ENCODE measurements around the gene RORC. TPM values are rescaled to one million over a fixed set of nuclear protein-coding genes. Genes with fewer than 3 reads are reported as not detected.

The RORC gene
- total and polyA plus RNA-seq, 5 donors from 2014 or later, result 6.2 to 16.7 (median 13.7) TPM

- no peak for DNase-seq
- peaks cover 92% of the 10 kb centered on the region for H3K4me1 ChIP-seq (ENCODE audit: control insufficient read depth, insufficient read depth, low read length, poor library complexity, severe bottlenecking)
- Mint-ChIP-seq H3K4me1 (peaks cover 17 to 87% (median 47%) of the 10 kb centered on the region in 4 donors), H3K27ac (peak overlapping the region in 2 of 3 donors; percentile 62 to 82), H3K27me3 (no peaks in the 10 kb centered on the region), H3K9me3 (no peaks in the 10 kb centered on the region), H3K36me3 (no peaks in the 10 kb centered on the region), H3K4me3 (peak overlapping the region; percentile 49 to 80 (median 68))
- no peak for ATAC-seq (ENCODE audit: low read depth in 2 of 2)
- H3K36me3 ChIP-seq (ENCODE audit: control insufficient read depth, insufficient read depth, low read length), result no peaks in the 10 kb centered on the region
- H3K4me3 ChIP-seq (ENCODE audit: low read depth, low read length), result peak overlapping the region; percentile 32
- H3K9me3 ChIP-seq (ENCODE audit: control insufficient read depth in 2 of 2, low read length in 2 of 2), result no peaks in the 10 kb centered on the region
- H3K27me3 ChIP-seq (ENCODE audit: control insufficient read depth, insufficient read depth, low read length), result no peaks in the 10 kb centered on the region
- peak overlapping the region; percentile 44 for H3K27ac ChIP-seq (ENCODE audit: insufficient read depth, low read length, poor library complexity, severe bottlenecking)
Observed at GRCh38 chr1:151832318-151832980, 847 bp upstream of the RORC start.

GRCh38 chr1:151831256-151831591 lies 378 bp downstream of the RORC start:
- peak overlapping the region; percentile 44 to 80 (median 76) for H3K4me3 Mint-ChIP-seq
- H3K27me3 Mint-ChIP-seq, result no peaks in the 10 kb centered on the region
- H3K27ac ChIP-seq (ENCODE audit: insufficient read depth, low read length, poor library complexity, severe bottlenecking), result peak overlapping the region; percentile 65
- H3K9me3 Mint-ChIP-seq, result no peaks in the 10 kb centered on the region
- H3K27ac Mint-ChIP-seq, result peak overlapping the region; percentile 76 to 94 (median 82)
- peaks cover 12 to 83% (median 41%) of the 10 kb centered on the region in 4 donors for H3K4me1 Mint-ChIP-seq
- peak overlapping the region; percentile 26 for H3K4me3 ChIP-seq (ENCODE audit: low read depth, low read length)
- peaks cover 88% of the 10 kb centered on the region for H3K4me1 ChIP-seq (ENCODE audit: control insufficient read depth, insufficient read depth, low read length, poor library complexity, severe bottlenecking)
- no peak for DNase-seq
- ATAC-seq (ENCODE audit: low read depth in 2 of 2), result no peak
- H3K27me3 ChIP-seq (ENCODE audit: control insufficient read depth, insufficient read depth, low read length), result no peaks in the 10 kb centered on the region
- no peaks in the 10 kb centered on the region for H3K36me3 Mint-ChIP-seq
- no peaks in the 10 kb centered on the region for H3K36me3 ChIP-seq (ENCODE audit: control insufficient read depth, insufficient read depth, low read length)
- H3K9me3 ChIP-seq (ENCODE audit: control insufficient read depth in 2 of 2, low read length in 2 of 2), result no peaks in the 10 kb centered on the region

- Histone ChIP-seq H3K27ac (ENCODE audit: insufficient read depth, low read length, poor library complexity, severe bottlenecking) (peak overlapping the region; percentile 65), H3K27me3 (ENCODE audit: control insufficient read depth, insufficient read depth, low read length) (no peaks in the 10 kb centered on the region), H3K4me3 (ENCODE audit: low read depth, low read length) (no peak overlapping the region), H3K9me3 (ENCODE audit: control insufficient read depth in 2 of 2, low read length in 2 of 2) (no peaks in the 10 kb centered on the region), H3K36me3 (ENCODE audit: control insufficient read depth, insufficient read depth, low read length) (no peaks in the 10 kb centered on the region), H3K4me1 (ENCODE audit: control insufficient read depth, insufficient read depth, low read length, poor library complexity, severe bottlenecking) (peaks cover 88% of the 10 kb centered on the region)
- Mint-ChIP-seq H3K36me3 (no peaks in the 10 kb centered on the region), H3K27ac (peak overlapping the region; percentile 82 to 94 (median 90)), H3K27me3 (no peaks in the 10 kb centered on the region), H3K4me3 (peak overlapping the region; percentile 45 to 80 (median 66)), H3K4me1 (peaks cover 12 to 85% (median 36%) of the 10 kb centered on the region in 4 donors), H3K9me3 (no peaks in the 10 kb centered on the region)
- ATAC-seq (ENCODE audit: low read depth in 2 of 2), result no peak
- no peak for DNase-seq
Observed at GRCh38 chr1:151830055-151830454, 1.5 kb downstream of the RORC start.

GRCh38 chr1:151829352-151830046 lies 2.1 kb downstream of the RORC start:
- Histone ChIP-seq H3K9me3 (ENCODE audit: control insufficient read depth in 2 of 2, low read length in 2 of 2) (no peaks in the 10 kb centered on the region), H3K36me3 (ENCODE audit: control insufficient read depth, insufficient read depth, low read length) (no peaks in the 10 kb centered on the region), H3K27me3 (ENCODE audit: control insufficient read depth, insufficient read depth, low read length) (no peaks in the 10 kb centered on the region), H3K4me1 (ENCODE audit: control insufficient read depth, insufficient read depth, low read length, poor library complexity, severe bottlenecking) (peaks cover 83% of the 10 kb centered on the region), H3K27ac (ENCODE audit: insufficient read depth, low read length, poor library complexity, severe bottlenecking) (peak overlapping the region; percentile 65), H3K4me3 (ENCODE audit: low read depth, low read length) (peak overlapping the region; percentile 15)
- H3K9me3 Mint-ChIP-seq, result no peaks in the 10 kb centered on the region
- H3K27ac Mint-ChIP-seq, result peak overlapping the region; percentile 82 to 94 (median 90)
- H3K4me1 Mint-ChIP-seq, result peaks cover 12 to 79% (median 35%) of the 10 kb centered on the region in 4 donors
- H3K27me3 Mint-ChIP-seq, result no peaks in the 10 kb centered on the region
- ATAC-seq (ENCODE audit: low read depth in 2 of 2) (no peak), DNase-seq (peak in 1 of 3 donors; percentile 42)
- peak overlapping the region; percentile 45 to 80 (median 66) for H3K4me3 Mint-ChIP-seq
- no peaks in the 10 kb centered on the region for H3K36me3 Mint-ChIP-seq

- ATAC-seq (ENCODE audit: low read depth in 2 of 2), result no peak
- Mint-ChIP-seq H3K4me3 (peak overlapping the region; percentile 27 to 80 (median 62)), H3K36me3 (no peaks in the 10 kb centered on the region)
Observed at GRCh38 chr1:151828921-151829320, 2.7 kb downstream of the RORC start.

GRCh38 chr1:151827853-151828252 lies 3.7 kb downstream of the RORC start:
- Mint-ChIP-seq H3K36me3 (no peaks in the 10 kb centered on the region), H3K4me3 (peak overlapping the region; percentile 5 to 80 (median 72)), H3K9me3 (no peaks in the 10 kb centered on the region), H3K27me3 (no peaks in the 10 kb centered on the region), H3K4me1 (peaks cover 7 to 69% (median 30%) of the 10 kb centered on the region in 4 donors), H3K27ac (peak overlapping the region; percentile 56 to 94 (median 82))
- H3K4me3 ChIP-seq (ENCODE audit: low read depth, low read length), result peak overlapping the region; percentile 48
- ATAC-seq (ENCODE audit: low read depth in 2 of 2) (no peak), DNase-seq (no peak)
- H3K4me1 ChIP-seq (ENCODE audit: control insufficient read depth, insufficient read depth, low read length, poor library complexity, severe bottlenecking), result peaks cover 72% of the 10 kb centered on the region
- H3K9me3 ChIP-seq (ENCODE audit: control insufficient read depth in 2 of 2, low read length in 2 of 2), result no peaks in the 10 kb centered on the region
- H3K36me3 ChIP-seq (ENCODE audit: control insufficient read depth, insufficient read depth, low read length), result no peaks in the 10 kb centered on the region
- H3K27ac ChIP-seq (ENCODE audit: insufficient read depth, low read length, poor library complexity, severe bottlenecking), result peak overlapping the region; percentile 65
- no peaks in the 10 kb centered on the region for H3K27me3 ChIP-seq (ENCODE audit: control insufficient read depth, insufficient read depth, low read length)

More at GRCh38 chr1:151828921-151829320, 2.7 kb downstream of the RORC start:
- H3K4me1 ChIP-seq (ENCODE audit: control insufficient read depth, insufficient read depth, low read length, poor library complexity, severe bottlenecking), result peaks cover 81% of the 10 kb centered on the region
- peaks cover 12 to 74% (median 34%) of the 10 kb centered on the region in 4 donors for H3K4me1 Mint-ChIP-seq
- H3K27ac Mint-ChIP-seq, result peak overlapping the region; percentile 82 to 94 (median 82)
- H3K4me3 ChIP-seq (ENCODE audit: low read depth, low read length), result peak overlapping the region; percentile 15
- DNase-seq, result no peak
- peak overlapping the region; percentile 65 for H3K27ac ChIP-seq (ENCODE audit: insufficient read depth, low read length, poor library complexity, severe bottlenecking)
- no peaks in the 10 kb centered on the region for H3K9me3 ChIP-seq (ENCODE audit: control insufficient read depth in 2 of 2, low read length in 2 of 2)
- no peaks in the 10 kb centered on the region for H3K27me3 ChIP-seq (ENCODE audit: control insufficient read depth, insufficient read depth, low read length)
- no peaks in the 10 kb centered on the region for H3K9me3 Mint-ChIP-seq
- H3K27me3 Mint-ChIP-seq, result no peaks in the 10 kb centered on the region
- H3K36me3 ChIP-seq (ENCODE audit: control insufficient read depth, insufficient read depth, low read length), result no peaks in the 10 kb centered on the region

GRCh38 chr1:151825751-151826660 lies 5.6 kb downstream of the RORC start:
- H3K9me3 Mint-ChIP-seq, result no peaks in the 10 kb centered on the region
- H3K27me3 Mint-ChIP-seq, result no peaks in the 10 kb centered on the region
- no peak for DNase-seq

More at GRCh38 chr1:151825751-151826660, 5.6 kb downstream of the RORC start:
- Mint-ChIP-seq H3K4me1 (peaks cover 7 to 71% (median 37%) of the 10 kb centered on the region in 4 donors), H3K36me3 (no peaks in the 10 kb centered on the region), H3K4me3 (peak overlapping the region; percentile 77 to 87 (median 85)), H3K27ac (peak overlapping the region; percentile 91 to 93 (median 91))
- no peaks in the 10 kb centered on the region for H3K27me3 ChIP-seq (ENCODE audit: control insufficient read depth, insufficient read depth, low read length)
- ATAC-seq (ENCODE audit: low read depth in 2 of 2), result no peak
- peak overlapping the region; percentile 45 for H3K27ac ChIP-seq (ENCODE audit: insufficient read depth, low read length, poor library complexity, severe bottlenecking)
- H3K36me3 ChIP-seq (ENCODE audit: control insufficient read depth, insufficient read depth, low read length), result no peaks in the 10 kb centered on the region
- H3K9me3 ChIP-seq (ENCODE audit: control insufficient read depth in 2 of 2, low read length in 2 of 2), result no peaks in the 10 kb centered on the region
- peaks cover 68% of the 10 kb centered on the region for H3K4me1 ChIP-seq (ENCODE audit: control insufficient read depth, insufficient read depth, low read length, poor library complexity, severe bottlenecking)
- peak overlapping the region; percentile 19 for H3K4me3 ChIP-seq (ENCODE audit: low read depth, low read length)
